GM19043 (cell line): ENCODE measurements around the gene ARMS2.

Source experiments
- ATAC-seq: cut with Tn5 transposase; IDR thresholded peaks from one replicate; pipeline ENCODE4 v1.9.1; 2021; ENCODE audit warnings: low read depth; ENCODE audit not compliant: unreplicated experiment

The ARMS2 gene

DNA sequence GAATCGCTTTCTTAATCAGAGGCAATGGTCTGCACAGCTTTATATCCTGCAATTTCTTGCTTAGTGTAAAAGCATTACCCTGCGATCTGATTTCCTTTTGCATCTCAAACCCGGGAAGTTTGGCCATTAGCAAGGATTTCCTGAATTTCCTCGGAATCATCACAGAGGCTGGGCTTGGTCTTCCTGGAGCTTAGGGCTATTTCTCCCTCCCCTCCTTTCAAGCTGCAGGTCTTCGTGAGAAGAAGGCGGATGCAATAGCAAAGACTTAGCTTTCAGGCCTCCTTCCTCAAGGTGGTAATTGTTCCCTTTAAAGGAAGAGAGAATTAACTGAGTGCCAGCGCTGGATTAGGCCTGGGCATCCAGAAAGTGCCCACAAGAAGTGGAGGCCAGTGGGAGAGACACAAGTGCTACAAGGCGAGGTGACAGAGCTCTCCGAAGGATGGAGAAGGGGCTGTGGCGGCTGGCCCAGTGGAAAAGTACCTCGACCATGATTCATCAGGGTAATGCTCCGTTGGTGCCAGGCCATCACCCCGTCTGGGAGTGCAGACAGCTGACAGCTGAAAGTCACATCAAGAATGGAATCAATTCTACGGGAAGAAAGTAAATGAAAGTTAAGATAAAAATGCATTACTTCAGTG is 4.0 kb upstream of the ARMS2 start:
- no peak for ATAC-seq

- ATAC-seq, result no peak
Observed at GRCh38 chr10:122454071-122454470, 382 bp upstream of the ARMS2 start.

DNA sequence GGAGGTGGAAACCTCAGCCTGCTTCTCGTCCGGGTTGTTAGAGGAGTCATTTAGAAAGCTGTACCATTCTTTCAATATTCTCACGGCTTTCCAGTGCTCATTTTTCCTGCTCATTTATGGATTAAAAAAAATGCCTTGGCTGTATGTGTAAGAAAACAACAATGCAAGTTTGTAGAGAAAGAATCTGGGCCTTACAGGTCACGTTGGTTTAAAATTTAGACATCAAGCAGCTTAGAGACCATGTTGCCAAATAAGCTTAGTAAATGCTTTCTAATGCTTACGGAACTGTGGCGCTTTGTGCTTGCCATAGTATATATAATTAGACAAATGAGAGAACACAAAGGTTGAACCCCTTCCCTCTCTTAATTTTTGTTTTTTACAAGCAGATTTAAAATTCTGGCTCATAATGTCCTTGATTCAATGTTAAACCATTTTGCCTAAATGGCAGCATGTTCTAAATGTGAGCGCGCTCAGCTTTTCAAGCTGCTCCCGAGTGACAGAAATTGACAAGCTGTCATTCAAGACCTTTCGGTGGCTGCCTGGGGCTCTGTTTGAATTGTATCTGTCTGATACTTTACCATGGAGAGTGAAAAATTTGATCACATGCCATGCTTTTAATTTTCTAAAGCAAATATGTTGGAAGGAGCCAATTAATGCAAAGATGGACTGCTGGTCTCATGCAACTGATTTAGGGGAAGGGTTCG is 1.1 kb downstream of the ARMS2 start:
- no peak for ATAC-seq

GRCh38 chr10:122457934-122458333 is 3.5 kb downstream of the ARMS2 start:
- ATAC-seq, result no peak

DNA sequence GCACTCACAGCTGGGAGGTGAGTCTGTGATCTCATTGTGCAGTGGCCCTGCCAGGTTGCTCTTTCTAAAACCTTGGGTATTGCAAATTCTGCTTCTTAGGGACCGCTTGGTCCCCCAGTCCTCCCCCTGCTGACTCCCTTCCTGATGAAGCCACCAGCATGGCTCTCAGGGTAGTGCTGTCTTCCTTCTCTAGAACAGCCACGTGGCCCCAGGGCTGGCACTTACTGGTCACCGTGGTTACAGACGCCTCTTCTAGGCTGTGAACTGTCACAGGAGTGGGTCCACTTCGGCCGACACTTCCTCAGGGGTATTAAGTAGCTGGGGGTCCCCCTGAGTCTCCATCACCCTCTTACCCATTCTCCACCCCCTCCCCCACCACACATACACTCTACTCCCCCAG is 4.2 kb downstream of the ARMS2 start:
- ATAC-seq, result no peak

GRCh38 chr10:122459561-122460273 is 5.3 kb downstream of the ARMS2 start:
- no peak for ATAC-seq

DNA sequence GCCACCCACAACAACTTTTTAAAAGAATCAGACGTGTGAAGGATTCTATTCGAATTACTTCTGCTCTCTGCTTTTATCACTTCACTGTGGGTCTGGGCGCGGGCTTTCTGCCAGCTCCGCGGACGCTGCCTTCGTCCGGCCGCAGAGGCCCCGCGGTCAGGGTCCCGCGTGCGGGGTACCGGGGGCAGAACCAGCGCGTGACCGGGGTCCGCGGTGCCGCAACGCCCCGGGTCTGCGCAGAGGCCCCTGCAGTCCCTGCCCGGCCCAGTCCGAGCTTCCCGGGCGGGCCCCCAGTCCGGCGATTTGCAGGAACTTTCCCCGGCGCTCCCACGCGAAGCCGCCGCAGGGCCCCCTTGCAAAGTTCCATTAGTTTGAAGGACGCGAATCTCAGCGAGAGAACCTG is 6.4 kb downstream of the ARMS2 start:
- no peak for ATAC-seq

DNA sequence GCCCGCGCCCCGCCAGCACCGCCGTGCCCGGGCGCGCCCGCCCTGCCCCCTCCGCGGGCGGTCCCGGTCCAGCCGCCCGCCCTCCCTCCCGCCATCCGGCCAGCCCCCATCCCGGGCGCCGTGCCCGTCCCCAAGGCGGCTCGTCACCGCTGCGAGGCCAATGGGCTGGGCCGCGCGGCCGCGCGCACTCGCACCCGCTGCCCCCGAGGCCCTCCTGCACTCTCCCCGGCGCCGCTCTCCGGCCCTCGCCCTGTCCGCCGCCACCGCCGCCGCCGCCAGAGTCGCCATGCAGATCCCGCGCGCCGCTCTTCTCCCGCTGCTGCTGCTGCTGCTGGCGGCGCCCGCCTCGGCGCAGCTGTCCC is 6.9 kb downstream of the ARMS2 start, which contains the start of gene HTRA1:
HTRA1 (plus strand) TSS at position 187 of the 362 bp plus-strand sequence; CDS start at position 287, 100 bp downstream.
- ATAC-seq, result no peak

- ATAC-seq, result no peak
Observed at GRCh38 chr10:122461729-122462532, 7.5 kb downstream of the ARMS2 start.

- no peak for ATAC-seq
Observed at GRCh38 chr10:122462533-122463465, 8.3 kb downstream of the ARMS2 start.

GRCh38 chr10:122463466-122464249 is 9.2 kb downstream of the ARMS2 start:
- no peak for ATAC-seq

- ATAC-seq, result no peak
Observed at GRCh38 chr10:122464250-122464510, 9.7 kb downstream of the ARMS2 start.

DNA sequence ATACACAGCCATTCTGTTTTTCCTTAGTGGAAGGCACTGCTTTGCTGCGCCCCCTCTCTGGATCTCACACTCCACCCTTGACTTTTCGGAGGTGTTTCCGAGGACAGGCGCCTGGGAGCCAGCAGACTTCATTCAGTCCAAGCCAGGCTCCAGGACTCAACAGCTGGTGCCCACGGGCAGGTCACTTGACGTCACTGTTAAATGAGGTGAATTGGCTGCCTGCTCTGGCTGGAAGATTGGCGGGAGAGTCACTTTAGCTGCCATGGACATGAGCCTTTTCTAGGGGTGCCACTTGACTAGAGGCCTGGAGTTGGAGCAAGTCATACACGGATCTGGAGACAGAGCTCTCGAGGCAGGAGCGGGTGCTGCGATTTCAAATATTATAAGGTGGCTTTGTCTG is 10.1 kb downstream of the ARMS2 start:
- ATAC-seq, result no peak

DNA sequence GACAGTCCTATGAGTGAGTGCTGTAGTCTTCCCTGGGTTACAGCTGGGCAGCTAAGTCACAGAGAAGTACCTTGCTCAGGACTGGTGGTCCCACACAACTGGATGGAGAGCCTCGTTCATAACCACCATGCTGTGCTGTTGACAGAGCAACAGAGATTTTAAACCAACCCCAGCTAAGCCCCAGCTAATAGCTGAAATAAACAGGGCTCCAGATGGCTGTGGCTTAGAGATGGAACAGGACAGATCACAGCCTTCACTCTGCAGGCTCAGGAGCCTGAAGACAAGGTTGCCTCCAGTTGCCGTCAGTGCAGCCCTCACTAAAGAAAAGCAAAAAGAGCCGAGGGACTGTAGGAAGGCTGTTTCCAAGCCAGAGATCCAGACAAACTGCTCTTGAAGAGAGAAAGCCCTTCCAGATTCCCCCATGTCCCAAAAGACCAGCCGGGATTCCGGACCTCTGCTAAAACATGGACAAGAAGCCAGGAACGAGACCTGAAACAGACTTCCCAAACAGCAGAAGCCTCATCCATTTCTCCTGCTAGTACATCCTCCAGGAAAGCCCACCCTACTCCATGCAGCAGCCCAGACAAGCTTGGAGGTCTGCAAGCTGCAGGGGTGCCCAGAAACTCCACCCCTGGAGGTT is 11.1 kb downstream of the ARMS2 start:
- ATAC-seq, result no peak

DNA sequence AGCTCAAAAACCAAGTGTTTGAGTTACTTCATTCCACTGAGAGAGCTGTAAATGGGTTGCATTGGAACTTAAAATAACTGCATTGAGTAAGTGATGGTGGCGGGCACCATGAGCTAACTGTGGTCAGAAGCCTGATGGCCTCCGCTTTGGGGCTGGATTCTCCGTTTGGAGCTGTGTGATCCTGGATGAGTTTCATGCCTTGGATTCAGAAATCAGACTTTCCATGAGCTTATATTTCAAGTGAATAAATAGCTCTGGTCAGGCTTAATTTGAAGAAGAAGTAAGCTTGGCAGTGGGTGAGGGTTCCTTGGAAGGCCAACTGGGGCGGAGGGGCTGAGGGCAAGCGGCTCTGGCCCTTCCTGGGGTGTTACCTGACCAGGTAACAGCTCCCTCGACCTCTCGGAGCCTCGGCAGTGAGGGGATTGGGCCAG is 12.5 kb downstream of the ARMS2 start:
- no peak for ATAC-seq

DNA sequence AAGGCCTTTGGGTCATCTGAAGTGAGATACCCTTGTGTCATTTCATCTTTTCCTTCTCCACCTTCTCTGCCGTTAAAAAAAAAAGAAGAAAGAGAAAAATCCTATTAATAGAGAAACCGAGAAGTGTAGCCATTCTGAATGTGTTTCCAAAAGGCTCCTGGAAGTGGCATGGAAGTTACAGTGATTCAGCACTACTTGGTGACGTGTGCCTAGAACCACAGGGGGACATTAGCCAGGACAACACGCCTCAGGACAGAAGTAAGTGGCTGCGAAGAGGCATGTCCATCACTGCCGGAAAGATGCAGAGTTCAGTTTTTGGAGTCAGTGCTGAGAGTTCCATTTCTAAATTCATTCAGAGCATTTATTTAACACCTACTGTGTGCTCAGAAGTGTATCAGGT is 13.2 kb downstream of the ARMS2 start:
- ATAC-seq, result no peak

GRCh38 chr10:122468307-122468925 is 14.0 kb downstream of the ARMS2 start:
- ATAC-seq, result no peak
